Measurements from ENCODE around the gene SNX24.

SNX24 gene

DNA sequence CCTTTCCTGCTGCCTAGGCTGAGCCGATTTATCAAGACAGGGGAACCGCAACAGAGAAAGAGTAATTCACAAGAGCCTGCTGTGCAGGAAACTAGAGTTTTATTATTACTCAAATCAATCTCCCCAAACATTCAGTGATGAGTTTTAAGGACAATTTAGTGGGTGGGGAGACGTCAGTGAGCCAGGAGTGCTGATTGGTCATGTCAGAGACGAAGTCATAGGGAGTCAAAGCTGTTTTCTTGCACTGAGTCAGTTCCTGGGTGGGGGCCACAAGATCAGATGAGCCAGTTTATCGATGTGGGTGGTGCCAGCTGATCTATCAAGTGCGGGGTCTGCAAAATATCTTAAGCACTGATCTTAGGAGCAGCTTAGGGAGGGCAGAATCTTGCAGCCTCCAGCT lies 19.0 kb downstream of the SNX24 start:
- DNase-seq (ENCODE audit: low read depth, low spot score): no peak

DNA sequence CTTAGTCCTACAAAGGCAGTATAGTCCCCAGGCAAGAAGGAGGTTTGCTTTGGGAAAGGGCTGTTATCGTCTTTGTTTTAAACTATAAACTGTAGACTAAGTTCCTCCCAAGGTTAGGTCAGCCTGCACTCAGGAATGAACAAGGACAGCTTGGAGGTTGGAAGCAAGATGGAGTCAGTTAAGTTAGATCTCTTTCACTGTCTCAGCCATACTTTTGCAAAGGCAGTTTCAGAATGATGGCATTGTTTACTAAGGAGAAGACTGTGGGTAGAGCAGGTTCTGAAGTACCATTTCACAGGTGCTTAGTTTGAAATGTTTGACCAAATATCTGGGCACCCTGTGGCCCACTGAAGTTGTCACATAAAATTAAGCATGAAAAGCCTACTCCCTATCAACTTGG lies 19.4 kb downstream of the SNX24 start:
- DNase-seq (ENCODE audit: low read depth, low spot score): no peak
- no peak overlapping the region for H3K4me3 ChIP-seq (ENCODE audit: low read length)

More for the DNA sequence above, 19.0 kb downstream of the SNX24 start:
- H3K4me3 ChIP-seq (ENCODE audit: low read length): no peak overlapping the region

DNA sequence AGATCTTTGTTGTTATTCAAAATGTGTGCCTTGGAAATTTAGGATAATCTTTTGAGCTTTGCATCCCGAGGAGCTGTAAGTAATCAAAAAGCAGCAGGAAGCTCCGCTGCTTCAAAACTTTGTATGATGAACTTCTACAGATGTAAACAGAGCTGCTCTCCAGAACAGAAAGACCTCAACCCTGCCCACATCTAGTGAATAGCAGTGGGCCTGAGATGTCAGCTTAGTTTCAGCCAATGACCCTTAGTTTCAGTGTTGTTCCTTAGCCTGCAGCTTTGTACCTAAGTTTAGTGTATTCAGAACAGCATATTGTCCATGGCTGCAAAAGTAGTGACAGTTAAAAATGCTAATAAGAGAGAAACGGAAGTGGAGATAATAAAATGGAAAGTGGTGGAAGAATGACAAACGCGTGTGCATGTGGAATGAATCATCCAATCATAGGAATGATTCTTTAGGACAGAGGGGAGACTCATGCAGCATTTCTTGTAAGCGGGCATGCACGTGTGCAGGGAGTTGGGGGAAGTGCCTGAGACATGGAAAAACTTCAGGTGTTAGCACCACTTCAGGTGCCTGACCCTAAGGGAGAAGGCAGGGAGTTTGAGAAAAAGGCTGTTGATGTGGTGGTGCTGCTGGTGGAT lies 24.9 kb downstream of the SNX24 start:
- no peak for DNase-seq (ENCODE audit: low read depth, low spot score)
- no peak overlapping the region for H3K4me3 ChIP-seq (ENCODE audit: low read length)

DNA sequence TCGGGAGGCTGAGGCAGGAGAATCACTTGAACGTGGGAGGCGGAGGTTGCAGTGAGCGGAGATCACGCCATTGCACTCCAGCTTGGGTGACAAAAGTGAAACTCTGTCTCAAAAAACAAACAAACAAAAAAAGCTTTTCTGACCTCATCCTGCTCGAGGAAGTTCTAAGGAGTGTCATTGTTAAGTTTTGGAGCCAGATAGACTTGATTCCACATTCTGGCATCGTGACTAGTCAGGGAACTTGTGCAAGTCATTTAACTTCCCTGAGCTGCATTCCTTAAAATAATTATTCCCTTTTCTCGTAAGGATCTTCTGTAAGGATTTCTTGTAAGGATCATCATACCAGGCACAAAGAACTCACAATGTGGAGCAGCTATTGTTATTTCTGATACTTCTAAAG lies 26.2 kb downstream of the SNX24 start:
- DNase-seq (ENCODE audit: low read depth, low spot score): no peak
- H3K4me3 ChIP-seq (ENCODE audit: low read length): no peak overlapping the region

DNA sequence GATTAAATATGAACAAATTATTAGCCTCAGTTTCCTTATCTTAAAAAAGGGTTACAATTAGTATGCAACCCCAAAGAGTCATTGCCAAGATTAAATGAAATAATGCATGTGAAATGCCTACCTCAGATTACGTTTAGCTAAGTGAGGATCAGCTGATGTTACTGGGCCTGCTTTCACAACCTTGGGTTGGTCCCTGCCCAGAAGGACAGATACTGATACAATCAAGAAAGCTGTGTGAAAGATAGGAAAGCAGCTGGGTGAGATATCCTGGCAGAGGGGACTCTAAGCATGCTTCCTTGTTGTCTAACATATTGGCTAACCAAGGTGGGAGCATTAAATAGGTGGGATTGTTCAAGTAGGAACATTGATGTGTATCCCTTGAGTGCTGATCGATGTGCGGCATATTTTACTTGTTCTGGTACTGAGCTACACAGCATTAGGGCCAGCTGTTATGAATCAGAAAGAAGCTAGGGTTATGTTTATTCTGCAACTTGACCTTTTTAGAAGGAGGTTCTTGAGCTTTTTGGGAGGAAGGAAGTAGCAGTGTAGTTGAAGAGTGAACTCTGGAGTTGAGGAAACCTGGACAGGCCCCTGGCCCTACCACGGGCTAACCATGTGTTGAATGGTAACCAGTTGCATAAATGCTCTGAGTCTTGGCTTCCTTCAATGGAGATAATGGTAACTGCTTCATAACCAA lies 28.9 kb downstream of the SNX24 start:
- no peak for DNase-seq (ENCODE audit: low read depth, low spot score)
- no peak overlapping the region for H3K4me3 ChIP-seq (ENCODE audit: low read length)

DNA sequence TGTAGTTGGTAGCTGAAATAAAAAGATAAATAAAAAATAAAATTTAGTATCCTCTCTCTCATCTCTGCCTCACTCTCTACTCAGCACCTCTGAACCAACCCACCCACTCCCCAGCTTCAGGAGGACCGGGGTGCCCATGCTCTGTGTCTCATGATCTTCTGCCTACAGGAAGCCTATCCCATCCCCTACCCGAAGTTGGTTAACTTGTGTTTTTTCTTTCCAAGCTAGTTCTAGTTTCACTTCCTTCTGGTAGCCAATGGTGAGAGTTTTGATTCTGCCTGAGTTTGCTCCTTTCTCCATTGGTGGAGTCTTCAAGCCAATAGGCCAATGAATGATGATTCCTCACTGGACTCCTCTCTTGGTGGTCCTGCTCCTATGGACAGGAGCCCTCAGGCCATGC lies 32.1 kb downstream of the SNX24 start:
- no peak for DNase-seq (ENCODE audit: low read depth, low spot score)
- H3K4me3 ChIP-seq (ENCODE audit: low read length): no peak overlapping the region

DNA sequence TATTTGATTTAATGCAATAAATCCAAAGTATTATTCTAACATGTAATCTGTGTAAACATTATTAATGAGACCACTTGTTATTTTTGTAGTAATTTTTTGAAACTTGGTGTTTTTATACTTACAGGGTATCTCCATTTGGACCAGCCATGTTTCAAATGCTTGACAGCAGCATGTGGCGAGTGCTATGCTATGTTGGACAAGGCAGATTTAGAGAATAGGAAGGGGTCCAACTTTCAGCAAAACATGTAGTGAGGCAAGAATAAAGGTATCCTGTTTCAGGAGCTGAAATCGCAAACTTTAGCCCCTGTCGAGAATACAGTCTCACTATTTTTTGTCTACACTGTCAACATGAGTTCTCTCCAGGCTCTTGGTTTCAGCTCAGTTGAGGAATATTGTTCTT lies 33.7 kb downstream of the SNX24 start:
- no peak overlapping the region for H3K4me3 ChIP-seq (ENCODE audit: low read length)
- DNase-seq (ENCODE audit: low read depth, low spot score): no peak

DNA sequence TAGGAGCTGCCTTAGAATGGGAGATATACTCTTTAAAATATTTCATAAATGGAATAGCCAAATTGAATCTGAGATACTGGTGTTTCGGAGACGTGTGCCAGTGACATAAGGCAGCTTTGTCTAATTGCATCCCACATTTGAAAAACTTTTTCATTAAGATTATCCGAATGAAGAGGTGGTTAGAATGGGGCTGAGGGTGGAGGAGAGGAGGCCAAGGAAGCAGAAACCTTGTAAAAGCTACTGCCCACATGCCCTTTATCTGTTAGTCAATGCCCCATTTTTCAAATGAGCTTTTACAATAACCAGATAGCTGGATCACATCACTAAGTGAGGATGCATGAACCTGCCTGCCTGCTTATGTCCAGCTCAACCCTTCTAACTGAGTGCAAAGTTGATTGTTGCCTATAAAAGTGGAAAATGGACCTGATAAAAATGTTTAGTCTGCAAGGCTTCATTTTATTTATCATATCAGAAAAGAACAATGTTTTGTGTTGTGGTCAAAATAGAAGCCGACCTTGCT lies 34.8 kb downstream of the SNX24 start:
- DNase-seq (ENCODE audit: low read depth, low spot score): no peak
- no peak overlapping the region for H3K4me3 ChIP-seq (ENCODE audit: low read length)

DNA sequence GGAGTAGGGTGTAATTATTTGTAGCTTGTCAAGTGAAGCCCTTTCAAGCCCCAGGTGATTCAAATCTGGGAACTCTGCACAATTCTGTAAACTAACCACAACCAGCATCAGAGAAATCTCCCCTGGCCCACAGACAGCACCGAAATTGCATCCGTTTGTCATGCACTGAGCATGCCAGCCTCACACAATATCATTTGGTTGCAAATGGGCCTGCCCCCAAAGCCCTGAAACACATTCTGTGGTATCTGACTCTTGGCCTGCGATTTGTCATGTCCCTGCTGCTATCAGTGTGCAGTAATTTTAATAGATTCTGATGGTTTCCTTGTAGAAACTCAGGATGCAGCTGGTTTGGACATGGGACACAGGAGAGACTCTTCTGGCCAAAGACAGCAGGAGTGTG lies 35.3 kb downstream of the SNX24 start:
- no peak overlapping the region for H3K4me3 ChIP-seq (ENCODE audit: low read length)
- no peak for DNase-seq (ENCODE audit: low read depth, low spot score)

DNA sequence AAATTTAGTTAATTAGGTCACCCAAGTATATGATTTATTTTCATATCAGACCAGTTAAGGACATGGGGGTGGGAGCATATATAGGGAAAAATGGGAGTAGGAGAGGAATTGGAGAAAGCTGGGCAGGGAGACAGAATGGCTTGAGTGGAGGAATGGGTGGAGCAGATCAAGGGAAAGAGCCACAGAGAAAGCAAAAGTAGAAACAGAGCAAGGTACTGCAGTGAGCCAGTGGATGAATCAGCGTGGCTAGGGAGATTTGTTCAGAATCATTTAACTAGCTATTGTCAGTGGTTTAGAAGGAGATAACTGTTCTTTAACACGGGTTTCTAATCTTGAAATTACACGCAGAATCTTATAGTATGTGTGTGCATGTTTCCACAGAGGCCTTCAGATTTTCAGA lies 37.4 kb downstream of the SNX24 start:
- DNase-seq (ENCODE audit: low read depth, low spot score): no peak
- no peak overlapping the region for H3K4me3 ChIP-seq (ENCODE audit: low read length)

DNA sequence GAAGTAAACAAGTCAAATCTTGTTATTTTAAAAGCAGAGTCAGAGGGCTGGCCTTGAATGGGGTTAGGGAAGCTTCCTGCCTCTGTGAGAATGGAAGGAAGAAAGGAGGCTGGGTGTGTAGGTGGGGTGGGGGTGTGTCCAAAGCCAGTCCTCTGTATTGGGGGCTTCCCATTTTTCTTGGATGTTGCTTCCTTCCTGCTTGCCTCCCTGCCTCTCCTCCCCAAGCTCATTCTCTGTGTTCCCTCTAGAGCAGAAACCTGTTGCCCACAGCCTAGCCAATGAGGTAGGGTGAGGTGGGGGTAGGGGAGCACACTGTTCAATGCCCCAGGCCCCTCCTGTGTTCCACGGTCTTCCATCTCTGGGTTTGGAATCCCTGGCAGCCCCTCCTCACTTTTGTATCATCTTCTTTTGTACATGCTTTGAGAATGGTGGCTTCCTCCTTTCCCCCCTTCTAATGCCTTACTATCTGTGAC lies 39.7 kb downstream of the SNX24 start:
- no peak overlapping the region for H3K4me3 ChIP-seq (ENCODE audit: low read length)
- no peak for DNase-seq (ENCODE audit: low read depth, low spot score)

DNA sequence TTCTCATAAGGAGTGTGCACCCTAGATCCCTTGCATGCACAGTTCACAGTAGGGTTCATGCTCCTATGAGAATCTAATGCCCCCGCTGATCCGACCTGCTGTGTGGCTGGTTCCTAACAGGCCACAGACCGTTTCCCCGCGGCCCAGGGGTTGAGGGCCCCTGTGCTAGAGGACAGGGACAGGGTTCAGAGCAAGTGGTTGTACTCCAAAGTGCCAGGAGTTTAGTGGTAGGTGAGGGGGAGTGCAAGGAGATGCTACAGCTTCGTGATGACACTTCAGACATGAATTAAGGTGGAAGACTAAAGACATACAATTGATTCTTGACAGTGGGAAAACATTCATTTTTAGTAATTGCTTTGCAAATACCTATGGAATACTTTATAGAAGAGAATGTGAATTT lies 40.5 kb downstream of the SNX24 start:
- H3K4me3 ChIP-seq (ENCODE audit: low read length): no peak overlapping the region
- no peak for DNase-seq (ENCODE audit: low read depth, low spot score)

DNA sequence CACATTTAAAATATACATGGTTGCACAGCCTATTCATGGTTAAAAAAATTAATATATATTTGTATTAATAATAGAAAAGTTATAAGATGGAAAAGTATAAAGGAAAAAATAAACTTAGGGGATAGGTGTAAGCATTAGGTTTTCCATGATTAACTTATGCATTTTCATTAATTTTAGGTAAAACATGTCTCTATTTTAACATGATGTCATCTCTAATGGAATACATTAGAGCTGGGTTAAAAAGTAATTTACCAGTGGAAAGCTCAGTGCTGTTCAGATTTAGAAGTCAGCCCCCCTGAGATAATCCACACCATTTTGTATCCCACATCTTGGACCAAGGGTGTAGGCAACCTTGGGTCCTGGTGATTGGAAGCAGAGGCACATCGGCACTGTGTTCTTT lies 49.7 kb downstream of the SNX24 start:
- H3K4me3 ChIP-seq (ENCODE audit: low read length): no peak overlapping the region
- no peak for DNase-seq (ENCODE audit: low read depth, low spot score)

DNA sequence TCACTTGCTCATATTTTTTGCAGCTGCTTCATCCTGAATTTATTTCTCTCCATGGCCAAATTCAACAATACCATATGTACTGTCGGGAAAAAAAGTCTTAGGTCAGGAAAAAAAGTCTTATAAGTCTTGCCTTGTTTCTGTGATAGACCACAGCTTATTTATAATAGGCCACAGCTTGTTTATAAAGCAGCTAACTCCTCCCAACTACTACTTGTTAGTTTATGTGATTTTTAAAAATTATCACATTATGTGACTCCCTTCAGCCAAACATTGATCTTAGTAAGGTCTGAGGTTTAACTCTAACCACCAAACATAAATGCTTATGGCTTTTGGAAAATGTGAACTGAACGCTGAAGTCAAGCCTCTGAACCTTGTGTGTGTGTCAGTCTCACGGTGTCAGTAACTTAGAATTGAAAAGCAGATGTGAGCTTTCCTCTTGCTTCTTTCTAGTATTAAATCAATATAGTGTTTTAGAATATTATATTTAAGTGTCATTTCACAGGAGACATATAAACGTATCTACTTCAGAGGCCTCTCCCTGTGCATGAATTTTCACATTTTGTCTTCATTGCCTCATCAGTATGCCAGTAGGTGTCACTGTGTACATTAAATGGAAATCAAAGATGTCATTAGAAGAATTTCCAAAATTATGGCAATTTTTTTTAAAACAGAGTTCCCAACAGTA lies 51.3 kb downstream of the SNX24 start:
- H3K4me3 ChIP-seq (ENCODE audit: low read length): no peak overlapping the region
- DNase-seq (ENCODE audit: low read depth, low spot score): no peak

DNA sequence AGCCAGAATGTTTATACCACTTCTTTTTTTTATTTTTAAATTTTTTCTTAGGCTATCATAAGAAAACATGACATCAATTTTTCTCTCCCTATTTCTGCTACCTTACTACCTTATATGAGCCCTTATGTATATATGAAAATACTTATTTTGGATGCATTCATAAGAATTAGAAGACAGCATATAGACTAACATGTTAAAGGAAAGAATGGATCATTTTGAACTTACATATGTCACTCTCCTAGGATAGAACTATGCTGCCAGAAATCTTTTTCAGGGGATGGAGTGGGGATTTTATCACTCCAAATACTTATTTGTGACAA lies 51.8 kb downstream of the SNX24 start:
- H3K4me3 ChIP-seq (ENCODE audit: low read length): no peak overlapping the region
- DNase-seq (ENCODE audit: low read depth, low spot score): no peak

DNA sequence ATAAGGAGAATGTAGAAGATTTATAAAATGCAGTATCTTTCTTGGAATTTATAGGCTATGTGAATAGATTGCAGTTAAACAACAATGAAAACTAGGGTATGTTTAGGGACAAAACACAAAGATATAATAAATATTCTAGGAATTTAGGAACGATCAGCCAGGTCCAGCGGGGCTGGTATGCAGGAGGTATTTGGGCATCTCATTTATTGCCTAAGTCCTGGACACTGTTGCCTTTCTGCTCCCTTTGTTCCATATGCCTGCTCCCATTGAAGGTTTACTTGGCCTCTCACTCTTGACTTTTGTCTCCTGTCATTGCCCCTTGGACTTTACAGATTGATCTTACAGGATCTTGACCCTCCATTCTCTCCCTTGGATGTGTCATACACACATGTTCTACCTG lies 55.9 kb downstream of the SNX24 start:
- H3K4me3 ChIP-seq (ENCODE audit: low read length): no peak overlapping the region
- no peak for DNase-seq (ENCODE audit: low read depth, low spot score)

DNA sequence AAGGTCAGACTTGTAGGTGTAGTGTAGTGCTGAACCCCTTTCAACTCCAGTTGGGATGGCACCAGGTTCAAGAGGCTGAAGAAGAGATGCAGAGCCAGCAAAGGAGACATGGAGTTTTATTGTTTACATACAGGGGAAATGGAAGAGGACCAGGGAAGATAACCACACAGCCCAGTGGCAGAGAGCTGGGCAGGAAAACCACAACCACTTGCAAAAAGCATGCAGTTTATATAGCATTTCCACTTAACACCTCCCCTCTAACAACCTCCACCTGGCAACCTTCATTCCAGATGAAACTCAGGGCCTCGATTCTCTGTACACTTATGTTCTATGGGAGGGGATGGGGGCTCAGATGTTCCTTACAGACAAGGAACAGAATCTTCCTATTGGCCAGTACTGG lies 56.9 kb downstream of the SNX24 start:
- H3K4me3 ChIP-seq (ENCODE audit: low read length): no peak overlapping the region
- peak; percentile 31 for DNase-seq (ENCODE audit: low read depth, low spot score)

DNA sequence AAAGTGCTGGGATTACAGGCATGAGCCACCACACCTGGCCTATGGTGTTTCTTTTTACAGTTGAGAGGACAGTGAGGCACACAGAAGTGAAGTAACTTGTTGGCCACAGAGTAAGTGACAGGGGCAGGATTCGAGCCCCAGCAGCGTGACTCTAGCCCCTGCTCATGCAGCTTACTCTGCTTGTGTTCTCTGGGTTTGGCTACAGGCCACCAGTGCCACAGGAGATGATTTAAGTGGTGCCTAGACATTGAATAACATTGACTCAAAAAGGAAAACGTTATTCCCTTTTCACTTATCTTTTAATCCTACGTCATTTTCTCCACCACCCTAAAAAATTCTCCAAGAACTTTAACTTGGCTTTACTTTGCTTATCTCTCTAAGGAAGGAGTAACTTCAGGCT lies 61.4 kb downstream of the SNX24 start:
- H3K4me3 ChIP-seq (ENCODE audit: low read length): no peak overlapping the region
- DNase-seq (ENCODE audit: low read depth, low spot score): no peak

DNA sequence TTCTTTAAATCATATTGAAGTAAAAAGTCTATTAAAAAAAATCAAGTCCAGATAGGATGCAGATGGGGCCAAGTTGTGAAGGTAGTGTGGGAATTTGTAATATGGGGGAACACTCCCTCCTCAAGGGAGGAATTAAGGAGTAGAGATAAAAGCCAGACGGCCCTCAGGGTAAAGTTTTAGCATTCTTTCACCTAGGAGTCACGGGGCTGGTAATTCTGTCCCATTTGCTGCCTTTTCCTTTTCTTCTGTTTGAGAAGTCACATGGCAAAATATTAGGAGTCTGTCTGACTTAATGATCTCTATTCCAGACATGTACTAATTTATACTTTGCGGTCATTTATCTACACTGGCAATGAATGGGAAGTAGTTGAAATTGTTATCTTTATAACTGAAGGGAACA lies 61.9 kb downstream of the SNX24 start:
- no peak overlapping the region for H3K4me3 ChIP-seq (ENCODE audit: low read length)
- DNase-seq (ENCODE audit: low read depth, low spot score): no peak

DNA sequence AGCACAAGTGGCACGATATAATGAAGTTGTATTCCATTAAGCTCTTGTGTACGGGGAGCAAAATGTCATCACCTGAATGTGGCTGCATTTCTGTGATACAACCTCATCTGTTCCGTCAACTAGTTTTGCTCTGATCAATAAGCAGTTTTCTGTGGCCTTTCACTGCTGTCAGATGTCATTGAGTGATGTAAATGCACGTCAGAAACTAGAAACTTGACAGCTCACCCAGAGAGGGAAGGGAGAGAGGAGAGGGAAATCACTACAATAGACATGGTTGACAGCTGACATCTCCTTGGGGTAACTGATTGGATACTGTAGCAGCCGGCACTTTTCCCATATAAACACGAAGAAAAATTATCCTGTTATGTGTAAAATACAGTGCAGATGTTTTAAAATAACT lies 62.7 kb downstream of the SNX24 start:
- no peak overlapping the region for H3K4me3 ChIP-seq (ENCODE audit: low read length)
- no peak for DNase-seq (ENCODE audit: low read depth, low spot score)

DNA sequence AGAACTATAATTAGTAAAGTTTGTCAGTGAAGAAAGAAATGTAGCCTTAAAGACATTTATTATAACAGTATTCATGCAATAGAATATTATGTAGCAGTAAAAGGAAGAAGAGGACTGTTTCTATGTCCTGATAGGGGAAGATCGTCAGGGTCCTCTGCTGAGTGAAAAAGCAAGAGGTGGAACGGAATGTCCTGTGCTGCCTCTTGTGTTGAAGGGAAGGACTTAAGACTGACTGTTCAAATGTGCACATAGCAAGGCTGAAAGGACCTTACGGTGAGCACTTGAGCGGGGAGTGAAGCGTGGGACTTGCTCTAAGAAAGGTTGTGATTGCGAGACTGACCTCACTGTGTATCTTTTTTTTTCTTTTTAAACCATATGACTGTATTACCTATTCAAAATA lies 63.2 kb downstream of the SNX24 start:
- DNase-seq (ENCODE audit: low read depth, low spot score): no peak
- H3K4me3 ChIP-seq (ENCODE audit: low read length): no peak overlapping the region
